ENCODE data around the gene MAP2.

MAP2 gene

GRCh38 chr2:209694748-209695147 is 270.9 kb downstream of the MAP2 start:
- DNase-seq (ENCODE audit: low read depth in 4 of 4, low spot score in 1 of 4): no peak

DNA sequence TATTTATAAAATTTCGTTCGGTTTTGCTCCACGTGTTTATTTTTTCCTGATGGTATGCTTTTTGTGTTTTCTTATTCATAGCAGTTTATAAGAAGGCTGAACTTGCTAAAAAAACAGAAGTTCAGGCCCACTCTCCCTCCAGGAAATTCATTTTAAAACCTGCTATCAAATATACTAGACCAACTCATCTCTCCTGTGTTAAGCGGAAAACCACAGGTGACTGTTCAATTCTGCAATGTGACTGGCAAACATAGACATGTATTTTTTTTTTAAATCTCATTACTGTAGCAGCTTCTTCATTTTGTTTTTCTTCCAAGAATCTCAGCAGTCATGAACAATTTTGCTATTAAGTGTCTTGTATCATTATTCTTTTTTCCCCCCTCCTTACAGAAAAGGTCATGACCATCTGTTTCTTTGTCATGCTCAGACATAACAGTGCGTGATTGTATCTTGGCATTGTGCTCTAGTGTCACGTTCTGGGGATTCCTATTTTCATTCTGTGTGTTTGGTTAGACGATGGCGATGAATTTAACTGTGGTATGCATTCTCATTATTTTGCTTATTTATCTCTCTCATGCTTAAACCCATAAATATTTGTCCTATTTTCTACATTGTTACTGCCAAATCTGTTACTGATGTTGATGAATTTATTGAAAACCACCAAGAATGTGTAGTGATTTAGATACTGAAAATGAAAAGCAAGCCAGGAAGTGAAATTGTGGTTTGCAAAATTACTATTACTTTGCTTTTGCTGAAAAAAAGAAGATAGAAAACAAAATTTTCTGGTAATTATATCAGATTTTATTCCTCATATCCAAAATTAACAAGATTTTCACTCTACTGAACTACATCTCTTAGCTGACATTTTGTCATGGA is 273.2 kb downstream of the MAP2 start:
- no peak for DNase-seq (ENCODE audit: low read depth in 4 of 4, low spot score in 1 of 4)

GRCh38 chr2:209702775-209703174 is 278.9 kb downstream of the MAP2 start:
- no peak for DNase-seq (ENCODE audit: low read depth in 4 of 4, low spot score in 1 of 4)

DNA sequence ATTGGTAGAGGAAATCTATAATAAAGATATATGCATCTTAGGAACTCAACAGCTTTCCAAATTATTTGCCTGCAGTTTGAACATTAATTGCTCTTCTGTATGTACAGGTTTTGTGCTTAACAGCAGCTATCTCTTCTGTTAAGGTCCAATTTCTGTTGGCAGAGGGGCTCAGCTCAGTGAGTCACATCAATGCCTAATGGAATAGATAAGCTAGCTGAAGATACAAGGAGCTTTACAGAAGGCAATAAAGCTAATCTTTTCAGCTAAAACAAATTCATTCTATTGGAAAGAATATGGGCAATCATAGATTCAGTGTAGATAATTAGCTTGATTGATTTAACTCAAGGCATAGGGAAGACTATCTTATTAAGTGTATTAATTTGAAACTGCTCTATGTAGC is 289.4 kb downstream of the MAP2 start:
- no peak for DNase-seq (ENCODE audit: low read depth in 4 of 4, low spot score in 1 of 4)

DNA sequence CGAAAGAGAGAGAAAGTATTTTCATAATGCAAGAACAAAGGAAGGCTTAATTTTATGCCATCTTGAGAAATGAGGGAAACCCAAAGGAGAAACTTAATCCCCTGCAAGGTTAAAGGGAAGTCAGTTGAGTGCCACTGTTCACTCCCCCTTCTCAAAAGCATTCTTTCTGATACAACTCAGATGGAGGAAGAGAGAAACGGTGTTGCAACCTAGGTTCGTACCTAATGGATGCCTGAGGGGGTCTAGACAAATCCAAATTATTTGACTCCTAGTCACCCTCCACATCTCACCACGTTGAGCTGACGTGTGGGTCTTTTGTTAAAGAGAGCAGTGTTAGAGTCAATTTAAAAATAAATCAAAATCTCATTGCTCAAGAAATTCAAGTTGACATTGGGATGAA is 295.2 kb downstream of the MAP2 start:
- DNase-seq (ENCODE audit: low read depth in 4 of 4, low spot score in 1 of 4): no peak

DNA sequence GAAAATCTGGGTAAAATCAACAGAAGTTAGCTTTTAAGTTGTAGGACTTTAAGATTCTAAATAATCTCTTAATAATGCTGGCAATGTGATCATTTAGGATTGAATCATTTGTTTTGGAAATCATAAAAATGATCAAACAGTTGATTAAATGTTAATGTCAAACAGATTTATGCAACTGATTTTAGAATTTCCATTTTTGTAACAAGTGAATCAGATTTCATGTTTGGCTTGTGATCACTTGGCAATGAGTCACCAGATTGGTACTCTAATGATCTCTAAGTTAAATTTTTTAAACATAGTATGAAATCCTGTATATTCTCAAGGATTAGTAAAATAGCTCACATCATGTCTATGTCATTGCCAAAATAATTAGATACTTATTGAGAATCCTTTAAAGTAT is 297.6 kb downstream of the MAP2 start:
- no peak for DNase-seq (ENCODE audit: low read depth in 4 of 4, low spot score in 1 of 4)

DNA sequence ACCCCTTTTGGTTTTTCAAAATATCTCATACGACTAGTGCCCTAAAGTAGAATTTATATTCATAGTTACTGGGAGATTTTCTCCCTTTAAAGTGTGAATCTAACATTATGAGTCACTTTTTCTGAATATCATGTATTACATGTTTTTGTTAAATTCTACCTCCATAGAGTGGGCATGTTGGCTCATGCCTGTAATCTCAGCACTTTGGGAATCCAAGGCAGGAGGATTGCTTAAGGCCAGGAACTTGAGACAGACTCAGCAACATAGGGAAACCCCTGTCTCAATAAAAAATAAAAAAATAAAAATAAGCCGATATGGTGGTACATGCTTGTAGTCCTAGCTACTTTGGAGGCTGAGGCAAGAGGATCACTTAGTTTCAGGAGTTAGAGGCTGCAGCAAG is 302.5 kb downstream of the MAP2 start:
- DNase-seq (ENCODE audit: low read depth in 4 of 4, low spot score in 1 of 4): no peak

GRCh38 chr2:209727077-209727476 is 303.2 kb downstream of the MAP2 start:
- DNase-seq (ENCODE audit: low read depth in 4 of 4, low spot score in 1 of 4): no peak

DNA sequence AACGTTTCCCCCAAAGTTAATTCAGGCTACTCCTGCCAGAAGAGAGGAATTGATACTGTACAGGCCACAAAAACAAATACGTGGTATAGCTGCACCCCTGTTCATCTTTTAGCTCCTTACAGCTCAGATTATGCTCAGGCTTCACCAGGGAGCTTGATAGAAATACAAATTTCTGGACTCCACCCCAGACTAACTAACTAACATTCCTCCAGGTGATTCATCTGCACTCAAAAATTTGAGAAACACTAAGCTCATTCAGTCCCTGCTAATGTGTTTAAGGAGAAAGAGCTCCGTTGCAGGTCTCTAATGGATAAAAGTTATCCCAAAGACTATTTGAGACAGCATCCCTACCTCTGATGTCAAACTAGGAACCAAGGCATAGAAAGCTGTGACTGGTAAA is 311.0 kb downstream of the MAP2 start:
- no peak for DNase-seq (ENCODE audit: low read depth in 4 of 4, low spot score in 1 of 4)

GRCh38 chr2:209741953-209742352 is 318.1 kb downstream of the MAP2 start:
- no peak for DNase-seq (ENCODE audit: low read depth in 4 of 4, low spot score in 1 of 4)

DNA sequence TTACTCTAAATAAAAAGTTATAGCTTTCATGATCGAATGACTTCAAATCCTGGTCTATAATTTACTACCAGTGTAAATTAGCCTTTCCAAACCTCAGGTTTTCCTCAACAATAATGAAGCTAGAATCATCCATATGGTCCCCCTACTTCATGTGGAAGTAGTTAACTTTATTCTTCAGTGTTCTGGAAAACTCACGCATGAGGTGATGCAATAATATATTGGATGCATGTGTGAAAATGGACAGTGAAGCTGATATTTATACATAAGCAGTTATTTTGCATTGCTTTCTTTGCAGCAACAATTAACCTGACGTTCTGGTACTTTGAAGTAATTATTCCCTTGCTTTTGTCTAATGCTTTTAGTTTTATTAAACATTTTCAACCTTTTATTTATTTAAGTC is 329.2 kb downstream of the MAP2 start:
- DNase-seq (ENCODE audit: low read depth in 4 of 4, low spot score in 1 of 4): no peak

GRCh38 chr2:209757163-209757562 is 333.3 kb downstream of the MAP2 start:
- no peak for DNase-seq (ENCODE audit: low read depth in 4 of 4, low spot score in 1 of 4)

DNA sequence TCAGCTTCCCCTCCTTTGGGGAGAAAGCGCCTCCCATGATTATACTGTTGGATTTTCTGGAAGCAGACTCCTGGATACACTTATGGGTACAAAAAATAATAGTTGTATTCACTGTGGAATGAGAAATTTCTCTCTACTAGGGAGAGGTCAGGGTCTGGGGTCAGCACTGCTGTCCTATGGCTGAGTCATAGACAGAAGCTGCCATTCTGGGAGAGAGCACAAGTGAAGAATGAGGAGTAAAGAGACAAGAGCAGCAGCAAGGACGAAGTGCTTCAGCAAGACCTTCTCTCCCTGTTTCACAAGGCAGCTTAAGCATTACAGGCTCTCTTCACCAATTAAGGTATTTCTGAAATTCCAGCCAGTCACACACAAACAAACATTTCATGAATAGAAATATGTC is 337.7 kb downstream of the MAP2 start:
- no peak for DNase-seq (ENCODE audit: low read depth in 4 of 4, low spot score in 1 of 4)

- DNase-seq (ENCODE audit: low read depth in 4 of 4, low spot score in 1 of 4): no peak
Observed at GRCh38 chr2:209762563-209762962, 338.7 kb downstream of the MAP2 start.

- DNase-seq (ENCODE audit: low read depth in 4 of 4, low spot score in 1 of 4): no peak
Observed at GRCh38 chr2:209763106-209763505, 339.3 kb downstream of the MAP2 start.

- no peak for DNase-seq (ENCODE audit: low read depth in 4 of 4, low spot score in 1 of 4)
Observed at GRCh38 chr2:209766613-209767012, 342.8 kb downstream of the MAP2 start.

GRCh38 chr2:209767316-209767715 is 343.5 kb downstream of the MAP2 start:
- no peak for DNase-seq (ENCODE audit: low read depth in 4 of 4, low spot score in 1 of 4)

DNA sequence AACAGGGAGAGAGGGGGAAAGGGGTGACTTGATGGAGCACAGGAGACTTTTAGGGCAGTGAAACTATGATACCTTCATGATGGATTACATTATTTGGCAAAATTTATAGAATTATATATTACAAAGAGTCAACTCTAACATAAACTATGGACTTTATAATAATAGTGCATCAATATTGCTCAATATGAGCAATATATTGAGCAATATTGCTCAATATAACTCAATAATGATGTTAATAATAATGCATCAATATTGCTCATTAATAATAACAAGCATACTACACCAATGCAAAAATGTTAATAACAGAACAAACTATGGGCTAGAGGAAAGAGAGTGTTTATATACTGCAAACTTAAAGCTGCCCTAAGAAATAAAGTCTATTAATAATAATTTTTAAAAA is 344.7 kb downstream of the MAP2 start:
- no peak for DNase-seq (ENCODE audit: low read depth in 4 of 4, low spot score in 1 of 4)

DNA sequence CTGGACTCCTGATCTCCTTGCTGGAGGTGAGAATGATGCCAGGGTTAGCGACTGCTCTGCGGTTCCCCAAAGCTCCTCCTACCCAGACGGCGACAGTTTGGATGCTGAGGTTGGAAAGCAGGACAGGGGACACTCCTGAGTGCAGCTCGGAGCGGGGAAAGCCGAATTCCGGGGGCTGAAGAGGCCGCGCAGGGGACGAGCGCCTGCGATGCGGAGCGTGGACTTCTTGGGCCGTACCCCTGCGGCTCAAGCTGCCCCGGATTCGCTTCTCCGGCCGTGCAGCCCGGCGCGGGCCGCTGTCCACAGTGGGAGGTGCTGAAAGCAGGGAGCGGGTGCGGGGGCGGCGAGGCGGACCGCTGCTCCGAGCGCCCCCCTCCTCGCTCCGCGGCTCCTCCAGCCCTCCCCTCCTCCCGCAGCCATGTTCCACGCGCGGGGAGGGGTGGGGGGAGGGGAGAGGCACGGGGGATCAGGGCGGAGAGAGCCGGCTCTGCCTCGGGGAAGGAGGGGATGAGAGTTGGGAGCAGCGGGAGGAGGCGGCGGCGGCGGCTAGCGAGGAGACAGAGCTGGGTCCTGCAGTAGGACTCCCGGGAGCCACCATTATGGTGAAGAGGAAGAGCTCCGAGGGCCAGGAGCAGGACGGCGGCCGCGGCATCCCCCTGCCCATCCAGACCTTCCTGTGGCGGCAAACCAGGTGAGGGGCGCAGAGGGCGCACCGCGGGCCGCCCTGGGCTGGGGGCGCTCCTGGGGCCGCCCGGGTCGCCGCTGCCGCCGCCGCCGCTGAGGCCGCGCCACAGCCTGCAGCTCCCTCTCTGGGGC is 347.8 kb downstream of the MAP2 start, which contains the start of gene UNC80:
Gene UNC80 (plus strand): TSS at position 359 of the 816 bp plus-strand sequence. CDS start 241 bp downstream, at position 600.
- DNase-seq (ENCODE audit: low read depth in 4 of 4, low spot score in 1 of 4): peak in 2 of 4 experiments; percentile 7 to 8

GRCh38 chr2:209772290-209772685 is 348.4 kb downstream of the MAP2 start:
- DNase-seq (ENCODE audit: low read depth in 4 of 4, low spot score in 1 of 4): no peak

- no peak for DNase-seq (ENCODE audit: low read depth in 4 of 4, low spot score in 1 of 4)
Observed at GRCh38 chr2:209773377-209773776, 349.5 kb downstream of the MAP2 start.
